Adrenal gland (tissue), 5 donors: ENCODE data around the gene RNF128.

Experiments used
- CTCF ChIP-seq, 6 experiments: fragments of 450-650 bp in 4 of 6; fragments of 200-600 bp in 2 of 6; sonication (generic) in 1 of 6; IDR thresholded peaks; 1 replicate in 5 of 6; 2 replicates in 1 of 6; pipeline versions ENCODE4 v1.5.1 to v1.8.0; 2016 to 2021; ENCODE audit warnings: antibody characterized with exemption in 6 of 6, mild to moderate bottlenecking in 2 of 6, moderate library complexity in 1 of 6
- POLR2A ChIP-seq, 2 donors: fragments of 450-650 bp; IDR thresholded peaks; one replicate each; pipeline ENCODE4 v1.6.1; 2017; ENCODE audit warnings: antibody characterized with exemption in 2 of 2, mild to moderate bottlenecking in 2 of 2, moderate library complexity in 1 of 2
- donor health status: DM: no; HTN: no; CAD: no.

DNA sequence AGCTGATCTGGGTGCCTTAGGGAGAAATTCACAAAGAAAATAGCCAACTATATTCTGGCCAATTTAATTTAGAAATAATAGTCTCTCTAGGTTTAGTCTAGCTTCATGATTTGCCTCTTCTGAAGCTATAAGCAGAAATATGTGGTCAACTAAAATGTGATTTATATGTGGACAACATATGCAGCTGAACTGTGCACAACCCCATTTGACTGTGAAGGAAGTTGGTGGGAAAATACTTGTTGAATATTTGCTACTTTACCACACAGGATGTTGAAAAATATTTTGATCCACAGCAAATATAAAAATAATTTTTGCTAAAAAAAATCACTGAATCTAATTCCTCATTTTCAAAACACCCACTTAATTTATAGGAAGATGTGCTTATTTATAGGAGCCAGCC, 15.7 kb upstream of the RNF128 start:
- TF ChIP-seq POLR2A (IDR thresholded peaks at IDR 0.05) (no peak), CTCF (IDR thresholded peaks at IDR 0.05) (no peak)
